ENCODE results near the gene MACROH2A1.

MACROH2A1 gene

DNA sequence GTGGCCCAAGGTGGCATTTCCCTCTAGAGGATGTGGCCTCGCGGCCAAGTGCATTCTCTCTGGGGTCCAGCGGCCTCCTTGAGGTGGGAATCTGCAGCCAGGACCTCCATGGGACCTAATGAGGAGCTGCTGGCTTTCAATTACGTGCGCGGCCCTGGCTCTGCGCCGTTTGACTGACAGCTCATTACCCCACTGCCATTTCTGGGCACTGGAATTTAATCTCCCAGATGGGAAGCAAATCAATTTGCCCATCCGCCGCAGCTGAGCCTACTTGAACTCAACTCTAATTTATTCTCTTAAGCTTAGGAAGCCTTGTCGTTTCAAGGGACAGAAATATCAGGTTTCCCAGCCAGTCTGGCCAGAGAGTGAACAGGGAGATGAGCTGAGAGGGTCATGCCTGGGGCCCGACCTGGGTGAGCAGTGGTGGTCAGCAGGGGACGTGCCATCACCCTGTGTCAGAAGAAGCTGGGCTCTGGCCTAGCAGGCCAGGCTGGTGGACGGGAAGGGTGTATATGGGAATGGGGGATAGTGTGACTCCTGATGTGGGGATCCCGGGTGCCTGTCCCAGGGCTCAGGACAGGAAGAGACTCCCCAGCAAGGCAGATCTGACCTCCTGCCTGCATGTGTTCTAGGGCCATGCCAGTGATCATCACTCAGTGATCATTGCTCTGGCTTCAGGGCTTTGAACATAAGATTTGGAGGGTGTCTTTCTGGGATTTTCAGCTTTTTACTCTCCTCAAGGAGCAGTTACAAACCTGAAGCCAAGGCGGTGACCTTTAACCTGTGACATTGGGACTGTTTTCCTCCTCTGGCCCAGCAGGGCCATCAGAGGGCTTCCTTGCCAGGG is 69.7 kb downstream of the MACROH2A1 start:
- DNase-seq = no peak

DNA sequence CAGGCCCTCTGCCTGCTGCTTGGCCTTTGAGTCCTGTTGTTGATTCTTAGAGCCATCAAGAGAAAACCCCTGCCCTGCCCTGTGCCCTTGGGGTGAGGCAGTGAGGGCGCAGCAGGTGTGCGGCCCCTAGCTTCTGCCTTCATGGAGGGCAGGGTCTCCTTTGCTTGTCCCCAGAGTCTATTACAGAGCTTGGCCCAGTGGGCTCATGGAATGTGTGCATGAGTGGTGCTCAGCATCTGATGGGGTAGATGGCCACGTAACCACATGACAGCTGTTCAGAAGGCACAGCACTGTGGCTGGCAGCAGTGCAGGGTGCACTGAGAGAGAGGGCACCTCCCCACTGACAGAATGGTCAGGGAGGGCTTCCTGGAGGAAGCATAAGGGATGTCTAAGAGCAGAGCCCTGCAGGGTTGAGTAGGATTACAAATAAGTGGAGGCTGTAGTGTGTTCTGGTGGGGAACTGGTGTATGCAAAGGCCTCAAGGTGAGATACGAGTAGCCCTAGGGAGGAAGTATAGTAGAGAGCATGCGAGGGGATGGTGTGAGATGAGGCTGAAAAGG is 70.8 kb downstream of the MACROH2A1 start:
- no peak for DNase-seq

GRCh38 chr5:135327429-135328127 is 71.5 kb downstream of the MACROH2A1 start:
- DNase-seq = no peak

GRCh38 chr5:135326296-135327254 is 72.5 kb downstream of the MACROH2A1 start:
- no peak for DNase-seq

DNA sequence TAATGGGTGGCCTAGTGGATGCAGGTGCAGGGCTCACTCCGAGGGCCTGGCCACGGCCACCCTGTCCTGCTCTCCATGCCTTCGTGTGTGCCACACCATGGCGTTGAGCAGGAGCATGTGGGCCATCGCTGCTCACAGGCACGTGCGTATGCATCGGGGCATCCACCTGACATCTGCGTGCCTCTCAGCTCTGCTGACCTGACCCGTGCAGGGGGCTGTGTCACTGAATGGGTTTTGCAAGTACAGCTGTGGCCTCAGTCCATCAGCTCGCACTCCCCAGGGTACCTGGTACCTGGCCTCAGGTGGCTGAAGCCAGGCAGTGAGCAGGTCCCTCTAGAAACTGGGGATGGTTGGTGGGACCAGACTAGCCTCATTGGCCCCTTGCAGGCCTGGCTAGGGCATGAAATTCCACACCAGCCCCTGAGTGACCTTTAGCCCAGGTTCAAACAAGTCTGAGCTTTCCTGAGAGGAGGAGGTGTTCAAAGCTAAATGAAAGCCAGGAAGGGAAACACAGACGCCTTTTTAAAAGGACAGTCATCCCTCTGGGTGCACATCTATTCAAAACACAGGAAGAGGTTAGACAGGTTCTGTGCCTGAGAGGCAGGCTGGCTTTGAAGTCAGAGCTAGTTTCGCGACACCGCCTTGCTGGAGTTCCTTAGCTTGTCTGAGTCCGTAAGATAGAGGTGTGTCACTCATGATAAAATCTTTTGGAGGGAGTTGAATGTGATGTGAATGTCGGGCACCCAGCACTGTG is 74.0 kb downstream of the MACROH2A1 start:
- DNase-seq = no peak

DNA sequence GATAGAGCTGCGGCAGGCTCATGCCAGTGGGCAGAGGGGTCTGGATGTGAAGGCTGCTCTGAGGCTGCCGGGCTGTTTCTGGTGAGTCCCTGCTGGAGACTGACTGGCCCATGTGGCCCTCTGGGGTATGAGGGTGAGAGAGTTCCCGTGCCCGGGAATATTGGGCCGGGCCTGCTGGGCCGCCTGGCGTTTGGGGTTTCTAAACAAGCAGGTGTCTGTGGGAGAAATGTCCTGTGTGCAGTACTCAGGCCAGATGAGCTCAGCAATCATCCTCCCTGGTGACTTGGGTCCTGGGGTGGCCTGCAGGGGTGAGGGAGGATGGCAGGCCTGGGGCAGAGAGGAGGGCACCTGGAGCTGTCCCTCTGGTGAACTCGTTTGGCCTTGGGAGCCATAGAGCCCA is 74.9 kb downstream of the MACROH2A1 start:
- DNase-seq = no peak

DNA sequence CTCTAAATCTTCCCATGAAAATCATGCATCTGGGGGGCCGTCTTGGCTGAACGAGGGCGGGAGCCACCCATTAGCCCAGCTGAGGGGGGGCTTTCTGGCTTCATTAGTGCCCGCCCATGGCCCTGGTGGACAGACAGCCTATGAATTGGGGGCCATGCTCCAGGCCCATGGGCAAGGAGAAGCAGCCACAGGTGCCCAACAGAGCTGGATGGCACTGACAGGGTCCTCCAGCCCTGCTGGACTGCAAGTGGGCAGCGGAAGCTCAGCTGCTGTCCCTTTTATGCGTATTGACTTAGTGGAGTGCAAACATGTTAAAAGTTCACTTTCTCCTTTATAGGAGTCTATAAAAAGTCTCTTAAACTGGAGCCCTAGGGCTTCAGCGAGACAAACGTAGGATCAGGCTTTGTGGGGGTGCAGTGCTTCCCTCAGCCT is 75.3 kb downstream of the MACROH2A1 start:
- DNase-seq = no peak

- DNase-seq = no peak
These were observed 75.8 kb downstream of the MACROH2A1 start for GRCh38 chr5:135323227-135323626.

DNA sequence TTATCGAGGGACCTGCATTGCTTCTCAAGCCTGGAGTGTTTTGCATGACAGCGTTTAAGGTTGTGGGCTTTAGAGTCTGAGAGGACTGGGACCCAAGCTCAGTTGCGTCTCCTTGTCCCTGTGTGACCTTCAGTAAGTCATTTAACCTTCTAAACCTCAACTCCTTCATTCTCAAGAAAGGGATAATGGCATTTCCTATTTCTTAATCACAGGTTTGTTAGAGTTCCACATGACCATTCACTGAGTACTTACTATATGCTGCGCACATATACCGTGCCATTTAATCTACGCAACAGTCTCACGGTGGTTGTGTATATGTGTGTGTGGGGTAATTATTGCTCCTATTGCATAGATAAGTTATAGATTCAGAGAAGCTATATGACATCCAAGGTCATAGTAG is 76.3 kb downstream of the MACROH2A1 start:
- DNase-seq = no peak

- DNase-seq = no peak
These were observed 76.8 kb downstream of the MACROH2A1 start for GRCh38 chr5:135322271-135322670.

DNA sequence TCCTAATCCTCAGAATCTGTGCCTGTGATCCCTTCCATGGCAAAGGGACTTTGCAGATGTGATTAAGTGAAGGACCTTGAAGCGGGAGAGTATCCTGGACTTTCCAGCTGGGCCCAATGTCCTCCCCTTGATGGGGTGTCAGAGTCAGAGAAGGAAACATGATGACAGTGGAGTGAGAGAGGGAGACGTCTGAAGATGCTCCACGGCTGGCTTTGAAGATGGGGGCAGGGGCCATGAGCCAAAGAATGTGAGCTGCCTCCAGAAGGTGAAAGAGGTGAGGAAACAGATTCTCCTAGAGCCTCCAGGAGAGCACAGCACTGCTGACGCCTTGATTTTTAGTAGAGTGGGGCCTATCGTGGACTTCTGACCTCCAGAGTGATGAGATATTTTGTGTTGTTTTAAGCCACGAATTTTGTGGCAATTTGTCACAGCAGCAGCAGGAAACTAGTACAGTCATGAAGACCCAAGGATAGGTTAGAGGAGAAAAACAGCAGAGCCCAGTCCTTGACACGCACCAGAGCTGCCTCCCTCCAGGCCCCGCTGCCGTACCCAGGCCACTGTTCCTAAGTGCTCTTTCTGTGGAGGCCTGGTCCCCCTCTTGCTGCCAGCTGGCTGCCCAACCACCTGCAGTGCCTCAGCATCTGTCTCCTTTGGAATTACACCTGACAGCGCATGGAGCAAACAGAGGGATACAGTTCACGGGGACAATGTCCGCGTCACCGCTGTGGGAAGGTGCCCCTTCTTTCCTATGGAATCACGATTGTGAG is 78.1 kb downstream of the MACROH2A1 start:
- DNase-seq = no peak

- DNase-seq = no peak
These were observed 79.0 kb downstream of the MACROH2A1 start for GRCh38 chr5:135319928-135320606.

DNA sequence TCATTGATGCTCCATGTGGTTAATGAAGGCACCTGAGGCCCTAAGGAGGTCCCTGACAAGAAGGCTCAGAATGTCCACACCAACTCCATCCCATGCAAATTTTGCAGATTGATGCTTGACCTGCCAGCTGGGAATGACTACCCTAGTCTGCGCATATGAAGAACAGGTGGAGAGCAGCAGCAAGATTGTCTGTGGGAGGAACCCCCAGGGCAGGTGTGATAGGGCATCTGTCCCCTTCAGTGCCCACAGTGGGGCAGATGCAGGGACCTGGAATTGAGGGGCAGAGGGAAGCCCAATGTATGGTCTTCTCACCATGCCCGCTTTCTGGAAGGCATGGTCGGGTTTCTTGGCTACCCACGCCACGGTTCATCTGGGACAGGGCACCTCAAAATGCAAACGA is 79.6 kb downstream of the MACROH2A1 start:
- DNase-seq = no peak

- no peak for DNase-seq
These were observed 80.1 kb downstream of the MACROH2A1 start for GRCh38 chr5:135318924-135319323.

GRCh38 chr5:135318037-135318436 is 81.0 kb downstream of the MACROH2A1 start:
- DNase-seq = no peak

DNA sequence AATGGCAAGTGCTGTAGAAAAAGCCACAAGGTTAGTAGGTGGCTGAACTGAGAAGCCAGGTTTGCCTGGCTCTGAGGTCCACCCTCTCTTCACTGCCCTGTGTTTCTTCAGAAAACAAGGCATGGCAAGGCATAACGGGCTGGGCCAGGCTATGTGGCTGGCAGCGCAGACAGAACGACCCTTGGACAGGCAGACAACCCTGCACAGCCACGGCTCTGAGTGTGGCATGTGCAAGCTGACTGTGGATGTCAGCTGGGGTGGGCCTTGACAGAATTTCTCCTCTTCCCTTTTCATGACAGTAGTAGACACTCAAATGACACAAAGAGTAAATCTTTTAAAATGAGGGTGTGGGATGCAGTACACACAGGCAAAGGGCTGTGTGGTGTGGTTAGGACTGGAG is 81.7 kb downstream of the MACROH2A1 start:
- no peak for DNase-seq

GRCh38 chr5:135315386-135315785 is 83.6 kb downstream of the MACROH2A1 start:
- no peak for DNase-seq

GRCh38 chr5:135313946-135314345 is 85.1 kb downstream of the MACROH2A1 start:
- DNase-seq = no peak

DNA sequence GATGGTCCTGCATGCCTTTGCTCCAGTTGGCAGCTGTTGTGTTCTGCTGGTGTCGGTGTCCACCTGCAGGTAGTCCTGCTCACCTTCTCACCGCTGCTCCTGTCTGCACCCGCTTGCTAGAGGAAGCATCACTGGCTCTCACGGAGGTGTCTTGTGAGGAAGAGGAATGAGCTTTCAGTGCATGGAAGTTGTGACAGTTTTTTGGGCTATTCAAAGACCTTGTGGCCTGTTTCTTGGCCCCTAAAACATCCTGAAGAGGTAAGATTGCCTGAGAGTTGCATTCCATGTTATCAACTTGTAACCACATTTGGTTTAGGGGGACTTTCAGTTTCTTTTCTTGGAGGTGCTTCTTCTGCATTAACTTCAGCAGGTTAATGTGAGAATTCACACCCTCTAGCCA is 85.6 kb downstream of the MACROH2A1 start:
- no peak for DNase-seq

- no peak for DNase-seq
These were observed 86.6 kb downstream of the MACROH2A1 start for GRCh38 chr5:135312255-135312935.

Data from NCI-H2029 treated with DMSO at 0.1 percent for 48 hours (cell line).